SK-N-SH (cell line): ENCODE measurements around the gene POM121L2. TPM values are rescaled to one million over a fixed set of nuclear protein-coding genes. Genes with fewer than 3 reads are reported as not detected.

Experiments used
- CTCF ChIA-PET: fragments of 300-600, 350-600 bp; formaldehyde crosslinking; extraction: SDS; loops from one replicate; lab custom pipeline; 2021; lab: Yijun Ruan, JAX
- POLR2A ChIA-PET: fragments of 350-600 bp; sonication (Branson Sonifier 250); formaldehyde crosslinking; extraction: SDS; loops from one replicate; lab custom pipeline; 2020; ENCODE audit warnings: antibody characterized with exemption, inconsistent platforms; lab: Yijun Ruan, JAX
- DNase-seq: peaks from one replicate; pipeline ENCODE4 v3.0.0; 2012
- H2AFZ ChIP-seq: fragments of 200-600 bp; sonication (generic); 2 replicates; pipeline ENCODE4 v1.8.1; 2016; ENCODE audit warnings: antibody characterized with exemption, mild to moderate bottlenecking, low read depth
- H3F3A ChIP-seq: fragments of 200-600 bp; sonication (generic); replicated peaks from 2 replicates; pipeline ENCODE3; 2016; ENCODE audit warnings: antibody characterized with exemption, mild to moderate bottlenecking; ENCODE audit not compliant: insufficient read depth
- H3K27ac ChIP-seq, 2 experiments: fragments of 200-500 bp in 1 of 2; fragments of 200-600 bp in 1 of 2; sonication (Bioruptor generic) in 1 of 2; sonication (generic), shearing (Covaris generic) in 1 of 2; 2 replicates each; pipeline versions ENCODE4 v1.5.1 to v1.6.1; 2014 to 2016; ENCODE audit warnings: low read depth in 2 of 2, inconsistent platforms in 1 of 2, low read length in 1 of 2, mild to moderate bottlenecking in 1 of 2, mixed read lengths in 1 of 2
- H3K27me3 ChIP-seq: fragments of 200-600 bp; sonication (generic), shearing (Covaris generic); 2 replicates; pipeline ENCODE4 v1.6.1; 2016; ENCODE audit warnings: mixed run types; ENCODE audit not compliant: insufficient read depth
- H3K36me3 ChIP-seq, 2 experiments: fragments of 200-500 bp in 1 of 2; fragments of 200-600 bp in 1 of 2; sonication (Bioruptor generic) in 1 of 2; sonication (generic) in 1 of 2; replicated peaks in 1 of 2; 2 replicates each; pipeline versions ENCODE3 to v1.5.1; 2014 to 2016; ENCODE audit warnings: low read length in 1 of 2, mild to moderate bottlenecking in 1 of 2; ENCODE audit not compliant: insufficient read depth in 2 of 2, control insufficient read depth in 1 of 2
- H3K4me1 ChIP-seq, 2 experiments: fragments of 200-500 bp in 1 of 2; fragments of 200-600 bp in 1 of 2; sonication (Bioruptor generic) in 1 of 2; sonication (generic), shearing (Covaris generic) in 1 of 2; 2 replicates each; pipeline versions ENCODE4 v1.5.1 to v1.6.1; 2014 to 2016; ENCODE audit warnings: low read depth in 1 of 2, low read length in 1 of 2, mixed run types in 1 of 2; ENCODE audit not compliant: insufficient read depth in 2 of 2, control insufficient read depth in 1 of 2
- H3K4me2 ChIP-seq: fragments of 200-600 bp; sonication (generic), shearing (Covaris generic); 2 replicates; pipeline ENCODE4 v1.6.1; 2017; ENCODE audit warnings: mixed run types
- H3K4me3 ChIP-seq, 2 experiments: fragments of 200-500 bp in 1 of 2; fragments of 200-600 bp in 1 of 2; sonication (Bioruptor generic) in 1 of 2; sonication (generic), shearing (Covaris generic) in 1 of 2; 2 replicates each; pipeline versions ENCODE4 v1.5.1 to v1.8.1; 2014 to 2016; ENCODE audit warnings: low read depth in 2 of 2, inconsistent platforms in 1 of 2, low read length in 1 of 2, mild to moderate bottlenecking in 1 of 2, mixed read lengths in 1 of 2, moderate library complexity in 1 of 2
- H3K79me2 ChIP-seq: fragments of 200-600 bp; sonication (generic); 2 replicates; pipeline ENCODE4 v1.8.1; 2017; ENCODE audit warnings: mild to moderate bottlenecking; ENCODE audit not compliant: insufficient read depth
- H3K9ac ChIP-seq: fragments of 200-600 bp; sonication (generic); 2 replicates; pipeline ENCODE4 v1.6.1; 2017; ENCODE audit warnings: mixed run types
- H3K9me2 ChIP-seq: fragments of 200-600 bp; sonication (generic); 2 replicates; pipeline ENCODE4 v1.6.1; 2017; ENCODE audit warnings: mixed run types
- H3K9me3 ChIP-seq: fragments of 200-600 bp; sonication (generic); 2 replicates; pipeline ENCODE4 v1.6.1; 2017; ENCODE audit warnings: mixed run types, mild to moderate bottlenecking, moderate library complexity
- H4K20me1 ChIP-seq: fragments of 200-600 bp; sonication (generic); 2 replicates; pipeline ENCODE4 v1.6.1; 2017; ENCODE audit warnings: mild to moderate bottlenecking, mixed run types; ENCODE audit not compliant: insufficient read depth
- CHD2 ChIP-seq: fragments of 150-350 bp; IDR thresholded peaks from 2 replicates; pipeline ENCODE4 v1.6.1; 2018; ENCODE audit warnings: low read length; ENCODE audit not compliant: partially characterized antibody
- CTCF ChIP-seq: fragments of 200-600 bp; sonication (generic); IDR thresholded peaks from 2 replicates; pipeline ENCODE4 v1.6.1; 2017; ENCODE audit warnings: antibody characterized with exemption, mild to moderate bottlenecking, moderate library complexity
- ELF1 ChIP-seq: IDR thresholded peaks from 2 replicates; pipeline ENCODE4 v1.4.0; 2012
- EZH2phosphoT487 ChIP-seq: fragments of 200-600 bp; sonication (generic); IDR thresholded peaks from 2 replicates; pipeline ENCODE4 v1.6.1; 2017; ENCODE audit warnings: low read depth, mixed run types, mild to moderate bottlenecking, antibody characterized with exemption, moderate library complexity, borderline replicate concordance
- FOXJ3 ChIP-seq: sonication (generic); formaldehyde crosslinking; IDR thresholded peaks from 2 replicates; pipeline ENCODE4 v1.5.1; 2020; ENCODE audit warnings: mild to moderate bottlenecking, missing genetic modification reagents
- MAX ChIP-seq: IDR thresholded peaks from 2 replicates; pipeline ENCODE4 v1.4.0; 2012; ENCODE audit warnings: low read depth
- POLR2AphosphoS5 ChIP-seq: IDR thresholded peaks from 2 replicates; pipeline ENCODE4 v1.6.1; 2012; ENCODE audit warnings: low read depth, low read length
- RAD21 ChIP-seq: IDR thresholded peaks from 2 replicates; pipeline ENCODE4 v1.6.1; 2012; ENCODE audit warnings: mild to moderate bottlenecking, low read length
- RCOR1 ChIP-seq: fragments of 150-350 bp; IDR thresholded peaks from 2 replicates; pipeline ENCODE4 v1.6.1; 2017; ENCODE audit warnings: antibody characterized with exemption, low read length
- RXRA ChIP-seq: IDR thresholded peaks from 2 replicates; pipeline ENCODE4 v1.4.0; 2012; ENCODE audit warnings: low read depth, mild to moderate bottlenecking, borderline replicate concordance
- SIN3A ChIP-seq: IDR thresholded peaks from 2 replicates; pipeline ENCODE4 v1.6.1; 2012; ENCODE audit warnings: low read depth, mild to moderate bottlenecking, low read length, moderate library complexity, borderline replicate concordance
- SMC3 ChIP-seq: IDR thresholded peaks from 2 replicates; pipeline ENCODE4 v1.6.1; 2012; ENCODE audit warnings: low read depth, low read length, improper control_type of control experiment
- TCF12 ChIP-seq: IDR thresholded peaks from 2 replicates; pipeline ENCODE4 v1.4.0; 2012
- USF2 ChIP-seq: fragments of 150-350 bp; IDR thresholded peaks from 2 replicates; pipeline ENCODE4 v1.6.1; 2017; ENCODE audit warnings: antibody characterized with exemption, low read length, low read depth, borderline replicate concordance
- ZBTB33 ChIP-seq: IDR thresholded peaks from 2 replicates; pipeline ENCODE4 v1.4.0; 2012; ENCODE audit warnings: low read depth, borderline replicate concordance
- WGBS: methylation state at CpG from one replicate; pipeline ENCODE4 v1.1.6; 2017; ENCODE audit warnings: low lambda C conversion rate; 5-methylcytosine and 5-hydroxymethylcytosine counted together
- polyA plus RNA-seq, 3 experiments: library from polyadenylated mRNA; depleted of rRNA; stranded (reverse); fragments of >200 nt; gene quantifications; 2 replicates each; pipeline ENCODE4 v1.2.3, GENCODE V29; 2012

The POM121L2 gene
- polyA plus RNA-seq, 1 of the 3 experiments (the other 2 are of a cell fraction) = not detected

- no peak overlapping the region for H3K9ac ChIP-seq
- peak overlapping the region; percentile 69 for H3K4me2 ChIP-seq
- 3% methylated on average over 27 of the region's 27 CpGs for WGBS
- H4K20me1 ChIP-seq = no peaks in the 10 kb centered on the region
- no peaks in the 10 kb centered on the region; a peak in 1 of 4 replicates for H3K4me1 ChIP-seq
- peaks cover 7% of the 10 kb centered on the region for H3F3A ChIP-seq
- DNase-seq = no peak
- H3K4me3 ChIP-seq = peak overlapping the region; percentile 40 to 45; a peak in 3 of 4 replicates
- peaks cover 69% of the 10 kb centered on the region for H3K27me3 ChIP-seq
- H3K9me3 ChIP-seq = no peaks in the 10 kb centered on the region
- H3K36me3 ChIP-seq = no peaks in the 10 kb centered on the region
- ChIA-PET POLR2A (no interaction called here), CTCF (interaction anchor here (0.8 to 2.2 kb wide), 5 partner anchors 8 to 119 kb away, joined by 3 to 7 read pairs (median 3); no protein-coding TSS in a partner anchor)
- H3K79me2 ChIP-seq = no peaks in the 10 kb centered on the region
- peak overlapping the region; percentile 13; the same call in 1 of the 2 replicates for H2AFZ ChIP-seq
- no peaks in the 10 kb centered on the region for H3K9me2 ChIP-seq
- H3K27ac ChIP-seq = no peak overlapping the region
- no peak for TF ChIP-seq POLR2AphosphoS5
- TF ChIP-seq CTCF = no peak
- no peak for TF ChIP-seq RAD21
- TF ChIP-seq CHD2 = no peak
- no peak for TF ChIP-seq RXRA
- TF ChIP-seq ELF1 = no peak
- TF ChIP-seq EZH2phosphoT487 = no peak
- no peak for TF ChIP-seq SMC3
- no peak for TF ChIP-seq MAX
- no peak for TF ChIP-seq RCOR1
- TF ChIP-seq TCF12 = no peak
- TF ChIP-seq USF2 = no peak
- TF ChIP-seq FOXJ3 = no peak
- no peak for TF ChIP-seq SIN3A
- no peak for TF ChIP-seq ZBTB33
Measured at GRCh38 chr6:27296106-27296783, 15.8 kb downstream of the POM121L2 start.
